SU-DHL-6 (cell line): Measurements from ENCODE around the gene SULT1A3.

Experiments
- EZH2phosphoT487 ChIP-seq: fragments of 200-600 bp; sonication (generic), shearing (Covaris generic); conservative IDR thresholded peaks from 2 replicates; pipeline ENCODE4 v1.6.1; 2018; ENCODE audit warnings: mild to moderate bottlenecking, antibody characterized with exemption, low read length, moderate library complexity, mixed read lengths
- TF ChIP-seq, protein P1 (sequence below): fragments of 200-600 bp; sonication (generic); IDR thresholded peaks from one replicate; pipeline ENCODE4 v1.5.1; 2017; ENCODE audit warnings: antibody characterized with exemption, mild to moderate bottlenecking, low read length, moderate library complexity; ENCODE audit not compliant: insufficient read depth, poor library complexity, severe bottlenecking

- TF ChIP-seq, protein P1, sequence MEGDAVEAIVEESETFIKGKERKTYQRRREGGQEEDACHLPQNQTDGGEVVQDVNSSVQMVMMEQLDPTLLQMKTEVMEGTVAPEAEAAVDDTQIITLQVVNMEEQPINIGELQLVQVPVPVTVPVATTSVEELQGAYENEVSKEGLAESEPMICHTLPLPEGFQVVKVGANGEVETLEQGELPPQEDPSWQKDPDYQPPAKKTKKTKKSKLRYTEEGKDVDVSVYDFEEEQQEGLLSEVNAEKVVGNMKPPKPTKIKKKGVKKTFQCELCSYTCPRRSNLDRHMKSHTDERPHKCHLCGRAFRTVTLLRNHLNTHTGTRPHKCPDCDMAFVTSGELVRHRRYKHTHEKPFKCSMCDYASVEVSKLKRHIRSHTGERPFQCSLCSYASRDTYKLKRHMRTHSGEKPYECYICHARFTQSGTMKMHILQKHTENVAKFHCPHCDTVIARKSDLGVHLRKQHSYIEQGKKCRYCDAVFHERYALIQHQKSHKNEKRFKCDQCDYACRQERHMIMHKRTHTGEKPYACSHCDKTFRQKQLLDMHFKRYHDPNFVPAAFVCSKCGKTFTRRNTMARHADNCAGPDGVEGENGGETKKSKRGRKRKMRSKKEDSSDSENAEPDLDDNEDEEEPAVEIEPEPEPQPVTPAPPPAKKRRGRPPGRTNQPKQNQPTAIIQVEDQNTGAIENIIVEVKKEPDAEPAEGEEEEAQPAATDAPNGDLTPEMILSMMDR: no peak
- no peak for TF ChIP-seq EZH2phosphoT487
Observed at GRCh38 chr16:30185683-30186421, 13.2 kb upstream of the SULT1A3 start.
